ENCODE data around the gene EYS.

- TF ChIP-seq POLR2AphosphoS5 (IDR thresholded peaks at IDR 0.05) (no peak), CTCF (IDR thresholded peaks at IDR 0.05) (no peak), EP300 (IDR thresholded peaks at IDR 0.05) (no peak)
Measured at GRCh38 chr6:64912966-64913365, 794.1 kb downstream of the EYS start.

Data from stomach (tissue), 4 donors.